ENCODE results near the gene RABEP2.

GRCh38 chr16:28886945-28887344 lies 38.1 kb downstream of the RABEP2 start:
- TF ChIP-seq POLR2A (IDR thresholded peaks at IDR 0.05) (no peak), CTCF (IDR thresholded peaks at IDR 0.05) (no peak), POLR2AphosphoS5 (IDR thresholded peaks at IDR 0.05) (no peak), EP300 (IDR thresholded peaks at IDR 0.05) (no peak)
